Keratinocyte (primary cell): ENCODE results near the gene SF3B2. TPM values are rescaled to one million over a fixed set of nuclear protein-coding genes. Genes with fewer than 3 reads are reported as not detected.

Source experiments
- DNase-seq: peaks from one replicate; pipeline ENCODE4 v3.0.0-alpha.2; 2011; ENCODE audit warnings: low read depth, missing footprints, low spot score
- FAIRE-seq: peaks from 2 replicates; lab custom pipeline; 2011; peaks lifted over from hg19 to GRCh38; lab: Jason Lieb, UNC
- H2AFZ ChIP-seq: 2 replicates; pipeline ENCODE4 v1.6.0; 2012; ENCODE audit warnings: low read length, control low read depth, inconsistent platforms; ENCODE audit not compliant: control insufficient read depth
- H3K27ac ChIP-seq: 2 replicates; pipeline ENCODE4 v1.5.1; 2011; ENCODE audit warnings: low read length; ENCODE audit not compliant: control insufficient read depth, insufficient read depth
- H3K27me3 ChIP-seq: 3 replicates; pipeline ENCODE4 v1.6.0; 2011; ENCODE audit warnings: low read length; ENCODE audit not compliant: control insufficient read depth, insufficient read depth; ENCODE audit errors: extremely low read depth
- H3K36me3 ChIP-seq, 2 experiments: 2 replicates in 1 of 2; 3 replicates in 1 of 2; pipeline ENCODE4 v1.5.1; 2011; ENCODE audit warnings: low read length in 2 of 2, mild to moderate bottlenecking in 1 of 2; ENCODE audit not compliant: control insufficient read depth in 2 of 2, insufficient read depth in 2 of 2; ENCODE audit errors: extremely low read depth in 1 of 2
- H3K4me1 ChIP-seq: 3 replicates; pipeline ENCODE4 v1.5.1; 2011; ENCODE audit warnings: low read length; ENCODE audit not compliant: control insufficient read depth, insufficient read depth; ENCODE audit errors: extremely low read depth
- H3K4me2 ChIP-seq: 3 replicates; pipeline ENCODE4 v1.6.0; 2011; ENCODE audit warnings: low read depth, low read length; ENCODE audit not compliant: control insufficient read depth, insufficient read depth; ENCODE audit errors: extremely low read depth
- H3K4me3 ChIP-seq, 3 experiments: fragments of 200-600 bp in 1 of 3; sonication (generic) in 1 of 3; 2 replicates in 2 of 3; 3 replicates in 1 of 3; pipeline ENCODE4 v1.5.1; 2011 to 2016; ENCODE audit warnings: low read length in 3 of 3, mild to moderate bottlenecking in 3 of 3, control low read depth in 2 of 3, inconsistent platforms in 1 of 3, low read depth in 1 of 3, mixed read lengths in 1 of 3, mixed run types in 1 of 3, moderate library complexity in 1 of 3; ENCODE audit not compliant: control insufficient read depth in 2 of 3, insufficient read depth in 2 of 3; ENCODE audit errors: extremely low read depth in 1 of 3
- H3K79me2 ChIP-seq: 2 replicates; pipeline ENCODE4 v1.6.0; 2012; ENCODE audit warnings: low read length; ENCODE audit not compliant: control insufficient read depth, insufficient read depth
- H3K9ac ChIP-seq: 3 replicates; pipeline ENCODE4 v1.6.0; 2011; ENCODE audit warnings: low read length; ENCODE audit not compliant: control insufficient read depth, insufficient read depth; ENCODE audit errors: extremely low read depth
- H3K9me1 ChIP-seq: 3 replicates; pipeline ENCODE4 v1.6.0; 2011; ENCODE audit warnings: low read length; ENCODE audit not compliant: control insufficient read depth, insufficient read depth; ENCODE audit errors: extremely low read depth
- H3K9me3 ChIP-seq: 2 replicates; pipeline ENCODE4 v1.5.1; 2012; ENCODE audit warnings: low read depth, low read length; ENCODE audit not compliant: control insufficient read depth
- H4K20me1 ChIP-seq: 3 replicates; pipeline ENCODE4 v1.6.0; 2011; ENCODE audit warnings: low read length; ENCODE audit not compliant: control insufficient read depth, insufficient read depth; ENCODE audit errors: extremely low read depth
- CTCF ChIP-seq, 3 experiments: IDR thresholded peaks in 1 of 3; conservative IDR thresholded peaks in 1 of 3; optimal IDR thresholded peaks in 1 of 3; 2 replicates in 2 of 3; 3 replicates in 1 of 3; pipeline versions ENCODE3 to v1.5.1; 2011; ENCODE audit warnings: low read length in 3 of 3, mild to moderate bottlenecking in 3 of 3, moderate library complexity in 2 of 3, control low read depth in 1 of 3, inconsistent platforms in 1 of 3; ENCODE audit not compliant: insufficient read depth in 2 of 3; ENCODE audit errors: extremely low read depth in 1 of 3
- EZH2 ChIP-seq: IDR thresholded peaks from one replicate; pipeline ENCODE4 v1.6.1; 2012; ENCODE audit warnings: inconsistent platforms, mild to moderate bottlenecking, low read length, moderate library complexity
- dilution Hi-C: fragments of 300-500 bp; cut with MboI; formaldehyde crosslinking; loops from one replicate; pipeline ENCODE4 v1.7.0; 2020; ENCODE audit warnings: low sequenced_read_pairs; ENCODE audit not compliant: extremely low pct_ligation_motif_present
- polyA plus RNA-seq, 5 experiments: library from polyadenylated mRNA; depleted of rRNA in 3 of 5; stranded (reverse) in 3 of 5; stranded (forward) in 1 of 5; unstranded in 1 of 5; fragments of >200 nt; gene quantifications; 1 replicate in 1 of 5; 2 replicates in 3 of 5; 3 replicates in 1 of 5; pipeline versions ENCODE4 v1.2.1 to v1.2.3, GENCODE V29; 2011 to 2012; ENCODE audit warnings: missing spikeins in 2 of 5, low read depth in 1 of 5, low replicate concordance in 1 of 5

SF3B2 gene
- polyA plus RNA-seq, 1 donor (not counting 4 experiments of a cell fraction or from before 2014, with no cell fraction given) = 73.0 TPM

GRCh38 chr11:66042227-66042995, 9.8 kb upstream of the SF3B2 start:
- H3K4me3 ChIP-seq = no peak overlapping the region
- no peak overlapping the region for H3K27ac ChIP-seq
- H3K4me2 ChIP-seq = no peak overlapping the region
- H3K9ac ChIP-seq = no peak overlapping the region
- TF ChIP-seq CTCF (optimal IDR thresholded peaks at IDR 0.05 in 1 of 3, IDR thresholded peaks at IDR 0.05 in 1 of 3, conservative IDR thresholded peaks at IDR 0.05 in 1 of 3; ENCODE audit: extremely low read depth in 1 of 3, insufficient read depth in 2 of 3, low read length in 3 of 3) (no peak), EZH2 (no peak)
- H2AFZ ChIP-seq = no peak overlapping the region
- H3K27me3 ChIP-seq = peaks cover 7% of the 10 kb centered on the region
- H3K9me1 ChIP-seq = no peaks in the 10 kb centered on the region
- H4K20me1 ChIP-seq = no peaks in the 10 kb centered on the region
- H3K36me3 ChIP-seq = no peaks in the 10 kb centered on the region
- dilution Hi-C loops = no loop called here
- no peaks in the 10 kb centered on the region for H3K4me1 ChIP-seq
- DNase-seq (no peak), FAIRE-seq (no peak)
- H3K9me3 ChIP-seq = no peaks in the 10 kb centered on the region
- no peaks in the 10 kb centered on the region for H3K79me2 ChIP-seq

GRCh38 chr11:66042996-66043906, 8.9 kb upstream of the SF3B2 start:
- TF ChIP-seq EZH2 (no peak), CTCF (optimal IDR thresholded peaks at IDR 0.05 in 1 of 3, IDR thresholded peaks at IDR 0.05 in 1 of 3, conservative IDR thresholded peaks at IDR 0.05 in 1 of 3; ENCODE audit: extremely low read depth in 1 of 3, insufficient read depth in 2 of 3, low read length in 3 of 3) (no peak)
- DNase-seq = no peak
- Histone ChIP-seq H3K9me1 (no peaks in the 10 kb centered on the region), H4K20me1 (no peaks in the 10 kb centered on the region), H3K9ac (no peak overlapping the region), H3K27ac (no peak overlapping the region), H3K4me3 (no peak overlapping the region), H3K9me3 (no peaks in the 10 kb centered on the region), H3K4me2 (no peak overlapping the region), H3K27me3 (peaks cover 9% of the 10 kb centered on the region), H3K79me2 (no peaks in the 10 kb centered on the region), H2AFZ (no peak overlapping the region), H3K36me3 (no peaks in the 10 kb centered on the region), H3K4me1 (no peaks in the 10 kb centered on the region)
- FAIRE-seq = no peak
- dilution Hi-C loops = no loop called here
